GM19438 (cell line): Measurements from ENCODE around the gene DHH.

ENCODE experiments used
- ATAC-seq: cut with Tn5 transposase; IDR thresholded peaks from one replicate; pipeline ENCODE4 v1.9.1; 2021; ENCODE audit warnings: low read depth; ENCODE audit not compliant: unreplicated experiment

DHH gene

GRCh38 chr12:49109641-49110463, 15.3 kb upstream of the DHH start:
- no peak for ATAC-seq

GRCh38 chr12:49108958-49109404, 14.4 kb upstream of the DHH start:
- ATAC-seq, result no peak

DNA sequence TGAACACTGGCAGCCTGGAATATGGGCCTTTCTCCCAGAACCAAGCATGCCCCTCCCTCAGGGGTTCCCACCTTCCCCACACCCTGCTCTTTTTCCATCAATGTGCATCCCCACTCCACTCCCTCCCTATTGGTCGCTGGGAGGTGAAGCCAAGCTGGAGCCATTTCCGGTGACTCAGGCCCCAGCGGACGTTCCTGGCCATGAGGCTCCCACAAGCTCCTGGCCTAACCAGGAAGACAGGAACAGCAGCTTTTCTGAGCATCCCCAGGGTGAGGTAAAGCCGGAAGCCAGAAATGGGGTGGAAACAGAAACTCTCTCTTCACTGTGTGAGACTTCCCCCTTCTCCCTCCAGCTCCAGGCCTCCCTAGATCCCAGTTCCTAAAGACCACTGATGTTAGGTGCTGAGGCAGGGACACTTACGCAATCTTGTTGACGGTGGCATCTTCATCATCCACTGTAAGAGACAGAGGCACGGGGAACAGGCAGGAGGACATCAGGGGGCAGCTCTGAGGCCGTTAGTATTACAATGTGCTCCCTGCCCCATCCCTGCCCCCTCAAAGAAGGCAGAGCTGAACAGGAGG, 11.0 kb upstream of the DHH start:
- no peak for ATAC-seq

DNA sequence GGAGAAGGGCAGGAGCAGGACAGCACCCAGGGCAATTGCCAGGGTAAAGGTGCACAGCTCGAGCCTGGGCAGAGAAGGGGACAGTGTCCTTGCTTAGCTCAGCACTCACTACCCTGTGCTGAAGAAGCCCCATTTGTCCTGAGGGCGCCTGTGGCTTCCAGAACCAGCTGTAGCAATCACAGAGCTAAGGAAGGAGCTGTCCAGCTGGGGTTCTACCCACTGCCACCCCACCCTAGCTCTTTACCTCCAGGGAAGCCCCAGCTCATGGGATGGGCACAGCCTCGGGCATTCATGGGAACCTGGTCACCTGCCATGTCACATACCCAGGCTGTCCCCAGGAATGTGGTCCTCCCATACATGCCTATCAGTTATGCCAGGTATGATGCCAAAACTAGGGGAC, 10.2 kb upstream of the DHH start:
- no peak for ATAC-seq

GRCh38 chr12:49100380-49100779, 5.8 kb upstream of the DHH start:
- no peak for ATAC-seq

DNA sequence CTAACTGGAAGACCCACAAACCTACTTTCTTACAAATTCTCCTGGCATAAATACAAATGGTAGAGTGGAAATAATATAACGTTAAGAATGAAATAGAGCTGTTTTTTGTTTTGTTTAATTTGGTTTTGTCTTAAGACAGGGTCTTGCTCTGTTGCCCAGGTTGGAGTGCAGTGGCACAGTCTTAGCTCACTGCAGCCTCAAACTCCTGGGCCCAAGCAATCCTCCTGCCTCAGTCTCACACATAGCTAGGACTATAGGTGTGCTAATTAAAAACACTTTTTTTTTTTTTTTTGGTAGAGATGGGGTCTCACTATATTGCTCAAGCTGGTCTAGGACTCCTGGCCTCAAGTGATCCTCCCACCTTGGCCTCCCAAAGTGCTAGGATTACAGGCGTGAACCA, 4.1 kb upstream of the DHH start:
- ATAC-seq, result no peak

DNA sequence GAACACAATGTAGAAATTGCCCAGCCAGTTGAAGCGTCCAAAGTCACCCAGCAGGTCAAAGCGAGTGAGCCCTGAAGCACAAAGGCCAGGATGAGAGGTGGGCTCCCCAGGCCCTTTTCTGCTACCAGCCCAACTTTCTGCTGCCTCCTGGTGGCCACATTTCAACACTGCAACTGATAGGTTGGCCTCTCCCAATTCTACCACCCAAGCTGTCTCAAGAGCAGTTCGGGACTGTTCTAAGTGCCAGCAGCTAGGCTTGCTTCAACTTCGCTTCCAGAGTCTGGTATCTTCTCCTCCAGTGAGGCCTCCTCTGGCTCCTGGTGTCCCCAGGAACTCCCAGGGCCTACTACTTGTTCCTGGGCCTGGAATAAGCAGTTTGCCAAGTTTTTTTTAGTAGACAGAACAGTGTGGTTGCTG, 3.4 kb upstream of the DHH start:
- ATAC-seq, result no peak

- ATAC-seq, result no peak
Measured at GRCh38 chr12:49097381-49097780, 2.8 kb upstream of the DHH start.

GRCh38 chr12:49094975-49095365, 369 bp upstream of the DHH start:
- no peak for ATAC-seq

GRCh38 chr12:49093792-49094159, 825 bp downstream of the DHH start:
- no peak for ATAC-seq

DNA sequence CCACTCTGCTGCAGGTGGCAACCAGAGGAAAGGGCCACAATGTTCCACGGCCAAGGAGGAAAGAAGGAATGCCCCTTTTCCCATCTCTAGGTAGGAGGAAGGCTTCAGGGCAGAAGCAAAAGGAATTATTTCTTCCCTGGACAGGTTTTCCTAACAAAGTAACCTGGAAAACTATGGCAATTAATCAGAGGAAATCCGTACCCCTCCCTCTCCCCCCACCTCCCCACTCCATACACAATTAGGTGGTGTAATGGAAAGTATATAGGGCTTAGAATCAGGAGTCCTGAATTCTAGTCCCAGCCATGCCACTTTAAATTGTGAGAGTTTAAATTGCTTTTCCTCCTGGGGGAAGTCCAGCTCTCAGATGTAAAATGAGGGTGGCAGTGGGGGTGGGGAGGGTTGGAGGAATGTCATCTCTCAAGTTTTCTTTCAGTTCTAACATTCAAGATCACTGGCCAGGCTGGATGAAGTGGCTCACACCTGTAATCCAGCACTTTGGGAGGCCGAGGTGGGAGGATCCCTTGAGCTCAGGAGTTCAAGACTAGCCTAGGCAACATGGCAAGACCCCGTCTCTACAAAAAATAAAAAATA, 1.7 kb downstream of the DHH start:
- ATAC-seq, result no peak

DNA sequence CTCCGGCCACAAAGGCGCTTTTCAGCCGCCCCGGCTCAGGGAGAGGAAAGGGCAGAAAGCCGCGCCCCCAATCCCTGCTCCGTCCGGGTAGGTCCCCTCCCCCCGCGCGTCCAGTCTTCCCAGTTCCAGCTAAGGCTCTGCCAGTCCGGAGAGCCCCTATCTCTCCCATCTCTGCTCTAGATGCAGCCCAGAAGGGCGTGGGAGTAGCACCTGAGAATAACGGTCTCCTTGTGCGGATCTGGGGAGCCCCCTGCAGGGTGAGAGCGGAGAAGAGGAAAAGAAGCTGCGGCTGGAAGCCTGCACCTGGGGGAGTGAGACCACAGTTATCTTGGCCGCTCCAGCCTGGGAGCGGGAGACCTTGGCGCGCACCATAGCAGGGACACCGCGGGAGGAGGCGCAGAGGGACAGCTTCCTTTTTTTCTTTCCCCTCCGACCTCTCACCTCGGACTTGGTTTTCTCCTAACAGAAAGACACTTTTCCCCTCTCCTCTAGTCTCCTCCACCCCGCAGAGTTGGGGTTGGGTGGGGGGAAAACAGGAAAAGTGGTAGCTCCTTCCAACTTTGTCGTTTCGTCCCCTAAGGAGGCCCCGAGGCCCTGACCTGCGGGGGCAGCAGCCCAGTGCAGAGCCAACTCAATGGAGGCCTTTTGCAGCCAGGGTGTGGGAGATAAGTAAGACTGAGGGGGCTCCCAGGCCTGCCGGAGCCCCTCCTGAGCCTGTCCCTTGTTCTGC, 2.4 kb downstream of the DHH start:
- ATAC-seq, result no peak

DNA sequence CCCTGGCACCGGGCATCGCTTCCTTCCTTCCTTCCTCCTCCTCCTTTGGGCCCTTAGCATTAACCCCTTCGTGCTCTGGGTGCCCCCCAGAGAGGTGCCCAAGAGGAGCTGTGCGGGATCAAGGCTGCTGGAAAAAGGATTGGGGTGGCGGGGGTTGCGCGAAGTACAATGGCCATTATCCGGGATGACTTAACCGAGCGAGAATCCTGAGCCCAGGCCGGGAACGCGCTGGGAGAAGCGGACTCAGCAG, 2.8 kb downstream of the DHH start:
- no peak for ATAC-seq

GRCh38 chr12:49091056-49091835, 3.4 kb downstream of the DHH start:
- ATAC-seq, result no peak

GRCh38 chr12:49089821-49090773, 4.5 kb downstream of the DHH start:
- ATAC-seq, result no peak

- no peak for ATAC-seq
Measured at GRCh38 chr12:49088932-49089330, 5.7 kb downstream of the DHH start.

DNA sequence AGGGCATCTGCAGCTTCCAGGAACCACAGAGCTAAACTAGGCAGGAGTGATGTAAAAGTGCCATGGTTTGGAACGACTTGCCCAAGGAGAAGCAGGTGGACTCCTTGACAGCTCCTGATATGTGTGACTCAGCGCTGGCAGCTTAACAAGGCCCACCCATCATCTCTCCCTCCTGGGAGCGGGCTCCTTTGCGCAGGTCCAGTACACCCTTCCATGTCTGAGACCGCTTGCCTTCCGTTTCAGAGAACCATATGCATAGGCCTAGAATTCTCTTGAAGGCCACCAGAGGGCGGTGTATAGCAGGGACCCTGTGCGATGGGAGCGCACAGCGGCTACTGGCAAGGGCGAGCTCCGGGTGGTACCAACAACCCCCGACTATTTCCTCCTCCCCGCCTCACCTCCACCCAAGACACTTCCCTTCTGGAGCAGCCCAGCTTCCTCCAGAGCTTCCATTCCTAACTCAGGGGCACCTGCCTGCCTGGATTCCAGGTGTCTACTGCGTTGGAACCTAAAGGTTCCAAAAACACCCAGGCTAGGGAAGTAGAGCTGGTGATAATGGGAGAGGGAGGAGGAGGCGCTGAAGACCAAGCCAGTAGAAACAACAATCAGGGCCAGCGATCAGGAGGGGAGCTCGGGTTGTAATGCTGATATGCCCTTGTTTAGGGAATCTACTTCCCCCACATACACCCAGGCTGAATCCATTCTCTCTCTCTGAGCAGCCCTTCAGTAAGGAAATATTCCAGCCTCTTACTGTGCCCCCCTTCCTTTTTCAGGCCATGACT, 6.3 kb downstream of the DHH start:
- ATAC-seq, result no peak

- ATAC-seq, result no peak
Measured at GRCh38 chr12:49086116-49086515, 8.5 kb downstream of the DHH start.

DNA sequence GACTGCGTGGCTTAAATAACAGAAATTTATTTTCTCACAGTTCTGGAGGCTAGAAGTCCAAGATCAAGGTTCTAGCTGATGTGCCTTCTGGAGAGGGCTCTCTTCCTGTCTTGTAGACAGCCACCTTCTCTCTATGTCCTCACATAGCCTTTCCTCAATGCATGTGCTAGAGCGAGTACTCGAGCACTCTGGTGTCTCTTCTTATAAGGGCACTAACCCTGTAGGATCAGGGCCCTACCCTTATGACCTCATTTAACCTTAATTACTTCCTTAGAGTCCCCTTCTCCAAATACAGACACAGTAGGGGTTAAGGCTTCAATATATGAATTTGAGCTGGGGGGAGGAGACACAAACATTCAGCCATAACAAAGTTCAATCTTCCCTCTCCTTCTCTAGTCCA, 10.2 kb downstream of the DHH start:
- no peak for ATAC-seq
